Epithelial cell of esophagus (primary cell): ENCODE data around the gene HSPB7.
"Not testable (repeated sequence)": the region's sequence is repeated elsewhere in the genome, so short reads cannot be mapped to it uniquely, and the experiment has no call there.

Experiments used
- DNase-seq: peaks from one replicate; pipeline ENCODE4 v3.0.0; 2010; ENCODE audit warnings: low read depth
- H3K4me3 ChIP-seq: 2 replicates; pipeline ENCODE4 v1.5.1; 2011; ENCODE audit warnings: mild to moderate bottlenecking, low read length, control low read depth
- TF ChIP-seq, protein P1 (sequence below): IDR thresholded peaks from 2 replicates; pipeline ENCODE4 v1.5.1; 2011; ENCODE audit warnings: low read depth, mild to moderate bottlenecking, low read length, control low read depth, inconsistent platforms; ENCODE audit not compliant: insufficient read depth; ENCODE audit errors: missing control alignments

The HSPB7 gene

DNA sequence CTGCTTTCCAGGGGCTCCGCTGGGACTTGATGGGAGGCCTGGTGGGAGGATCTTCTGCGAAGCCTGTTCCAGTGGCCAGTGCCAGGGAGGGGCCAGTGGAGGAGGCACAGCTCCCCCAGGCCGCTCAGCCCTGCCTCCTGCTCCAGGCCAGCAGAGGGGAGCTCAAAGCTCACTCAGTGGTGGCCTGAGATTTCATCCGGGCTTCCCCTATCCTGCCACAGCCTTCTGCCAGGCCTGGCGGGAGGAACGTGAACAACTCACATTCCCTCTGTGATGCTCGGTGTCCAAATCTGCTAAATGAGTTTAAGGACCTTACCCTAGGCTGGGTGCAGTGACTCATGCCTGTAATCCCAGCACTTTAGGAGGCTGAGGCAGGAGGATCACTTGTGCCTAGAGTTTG is 29.0 kb upstream of the HSPB7 start:
- no peak overlapping the region for H3K4me3 ChIP-seq
- DNase-seq, result peak; percentile 24
- TF ChIP-seq, protein P1, sequence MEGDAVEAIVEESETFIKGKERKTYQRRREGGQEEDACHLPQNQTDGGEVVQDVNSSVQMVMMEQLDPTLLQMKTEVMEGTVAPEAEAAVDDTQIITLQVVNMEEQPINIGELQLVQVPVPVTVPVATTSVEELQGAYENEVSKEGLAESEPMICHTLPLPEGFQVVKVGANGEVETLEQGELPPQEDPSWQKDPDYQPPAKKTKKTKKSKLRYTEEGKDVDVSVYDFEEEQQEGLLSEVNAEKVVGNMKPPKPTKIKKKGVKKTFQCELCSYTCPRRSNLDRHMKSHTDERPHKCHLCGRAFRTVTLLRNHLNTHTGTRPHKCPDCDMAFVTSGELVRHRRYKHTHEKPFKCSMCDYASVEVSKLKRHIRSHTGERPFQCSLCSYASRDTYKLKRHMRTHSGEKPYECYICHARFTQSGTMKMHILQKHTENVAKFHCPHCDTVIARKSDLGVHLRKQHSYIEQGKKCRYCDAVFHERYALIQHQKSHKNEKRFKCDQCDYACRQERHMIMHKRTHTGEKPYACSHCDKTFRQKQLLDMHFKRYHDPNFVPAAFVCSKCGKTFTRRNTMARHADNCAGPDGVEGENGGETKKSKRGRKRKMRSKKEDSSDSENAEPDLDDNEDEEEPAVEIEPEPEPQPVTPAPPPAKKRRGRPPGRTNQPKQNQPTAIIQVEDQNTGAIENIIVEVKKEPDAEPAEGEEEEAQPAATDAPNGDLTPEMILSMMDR, result no peak

DNA sequence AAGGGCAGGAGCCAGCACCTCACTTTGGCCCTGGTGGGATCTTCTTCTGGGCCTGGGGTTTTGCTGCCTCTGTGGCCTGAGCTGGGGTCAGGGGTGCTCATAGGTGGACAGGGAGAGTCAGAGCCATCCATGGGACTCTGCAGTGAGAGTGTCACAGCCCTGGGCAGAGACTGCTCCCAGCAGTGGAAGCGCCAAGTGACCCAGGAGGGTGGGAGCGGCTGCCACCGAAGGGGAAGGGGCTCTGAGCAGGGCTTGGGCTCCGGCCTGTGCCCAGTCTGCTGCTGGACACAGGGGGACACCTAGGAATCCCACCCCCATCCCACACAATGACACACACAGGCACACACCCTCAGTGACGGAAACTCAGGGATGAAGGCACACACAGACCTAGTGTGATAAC is 26.1 kb upstream of the HSPB7 start:
- DNase-seq, result no peak
- TF ChIP-seq, protein P1, result no peak
- H3K4me3 ChIP-seq, result no peak overlapping the region

DNA sequence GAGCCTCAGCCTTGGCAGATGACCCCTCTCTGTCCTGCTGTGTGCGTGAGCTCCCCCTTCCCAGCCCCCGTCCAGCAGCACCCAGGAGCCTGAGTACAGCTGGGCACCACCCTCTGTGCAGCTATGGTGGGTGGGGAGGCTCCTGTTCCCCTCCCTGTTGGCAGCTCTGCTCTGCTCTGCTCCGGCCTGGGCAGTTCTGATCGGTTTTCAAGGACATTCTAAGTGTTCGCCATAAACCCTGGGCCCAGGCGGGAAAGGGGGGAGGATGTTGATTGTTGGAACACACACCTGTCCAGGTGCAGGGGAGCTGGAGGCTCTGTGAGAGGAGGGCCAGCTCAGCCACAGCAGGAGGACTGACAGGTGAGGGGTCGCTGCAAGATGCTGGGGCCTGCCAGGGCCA is 25.7 kb upstream of the HSPB7 start, which contains the start of gene CLCNKB:
CLCNKB (plus strand) TSS at position 262 of the 400 bp plus-strand sequence. CDS start 711 bp downstream, outside the sequence.
- TF ChIP-seq, protein P1, result no peak
- DNase-seq, result no peak
- H3K4me3 ChIP-seq, result no peak within 1 kb of the TSS

DNA sequence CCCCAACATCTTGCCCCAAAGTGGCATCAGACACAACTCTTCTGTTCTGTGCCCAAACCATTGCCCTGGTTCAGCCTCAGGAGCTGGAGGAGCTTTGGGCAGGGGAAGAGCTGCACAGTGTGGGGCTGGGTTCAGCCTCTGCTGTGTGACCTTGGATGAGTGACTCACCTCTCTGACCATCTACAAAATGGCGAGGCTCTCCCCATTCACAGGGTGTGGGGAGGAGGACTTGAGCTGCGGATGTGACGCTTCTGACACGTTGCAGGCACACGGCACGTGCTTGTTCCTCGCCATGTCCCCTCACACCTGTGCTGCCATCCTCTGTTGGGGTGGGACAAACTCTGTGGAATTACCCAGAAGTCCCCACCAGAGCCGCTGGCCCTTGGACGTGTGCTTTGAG is 24.8 kb upstream of the HSPB7 start:
- DNase-seq, H3K4me3 ChIP-seq: not testable (repeated sequence)

DNA sequence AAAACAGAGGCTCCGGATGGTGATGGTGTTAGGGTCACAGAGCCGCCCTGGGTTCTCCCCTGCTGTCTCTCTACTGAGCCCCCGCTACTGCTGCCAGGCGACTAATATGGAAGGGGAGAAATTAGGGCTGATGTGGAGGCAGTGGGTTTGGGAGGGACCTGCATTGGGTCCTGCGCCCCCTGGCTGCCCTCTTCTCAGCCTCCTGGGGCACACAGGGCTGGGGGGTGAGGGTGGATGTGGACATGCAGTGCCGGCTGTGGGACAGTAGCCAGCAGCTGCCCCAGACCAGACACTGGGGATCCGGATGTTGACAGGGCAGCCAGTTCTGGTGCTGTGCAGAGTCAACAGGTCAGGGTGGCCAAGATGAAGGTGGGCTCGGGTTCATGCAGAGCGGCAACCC is 24.3 kb upstream of the HSPB7 start:
- TF ChIP-seq, protein P1, result no peak
- no peak for DNase-seq
- no peak overlapping the region for H3K4me3 ChIP-seq

DNA sequence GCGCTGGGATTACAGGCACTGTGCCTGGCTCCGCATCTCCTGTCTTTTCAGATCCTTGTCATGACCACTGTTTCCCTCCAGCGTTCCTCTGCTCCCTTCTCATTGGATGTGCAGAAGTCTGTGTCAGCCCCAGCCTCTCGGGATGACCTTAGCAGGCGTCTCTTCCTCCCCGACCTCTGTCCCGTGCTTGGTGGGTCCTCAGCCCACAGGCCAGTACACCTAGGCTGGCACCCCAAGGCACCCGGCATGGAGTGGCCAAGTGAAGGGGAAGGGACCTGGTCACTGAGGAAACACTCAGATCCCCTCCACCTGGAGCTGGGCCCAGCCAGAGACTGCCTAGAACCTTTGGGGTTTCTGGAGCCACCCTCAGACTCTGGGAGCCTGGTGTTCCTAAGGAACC is 23.4 kb upstream of the HSPB7 start:
- TF ChIP-seq, protein P1, result no peak
- no peak overlapping the region for H3K4me3 ChIP-seq
- no peak for DNase-seq

DNA sequence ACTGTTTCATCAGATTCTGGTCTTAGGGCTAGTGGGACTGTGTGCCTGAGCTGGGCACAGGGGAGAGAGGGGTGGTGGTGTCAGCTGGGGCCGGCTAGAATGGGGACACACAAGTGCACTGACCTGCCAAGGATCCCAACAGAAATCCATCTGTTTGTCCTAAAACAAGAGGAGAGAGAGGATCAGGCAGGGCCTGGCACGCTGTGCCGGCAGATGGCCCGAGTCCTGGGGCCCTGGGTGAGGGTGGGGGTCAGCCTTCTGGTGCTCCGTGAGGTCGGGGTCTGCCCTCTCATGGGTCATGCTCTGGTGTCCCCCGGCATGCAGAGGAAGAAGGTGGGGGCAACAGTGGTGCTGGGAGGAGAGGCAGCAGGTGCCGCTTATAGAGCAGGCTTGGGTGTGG is 22.0 kb upstream of the HSPB7 start:
- DNase-seq, H3K4me3 ChIP-seq: not testable (repeated sequence)

DNA sequence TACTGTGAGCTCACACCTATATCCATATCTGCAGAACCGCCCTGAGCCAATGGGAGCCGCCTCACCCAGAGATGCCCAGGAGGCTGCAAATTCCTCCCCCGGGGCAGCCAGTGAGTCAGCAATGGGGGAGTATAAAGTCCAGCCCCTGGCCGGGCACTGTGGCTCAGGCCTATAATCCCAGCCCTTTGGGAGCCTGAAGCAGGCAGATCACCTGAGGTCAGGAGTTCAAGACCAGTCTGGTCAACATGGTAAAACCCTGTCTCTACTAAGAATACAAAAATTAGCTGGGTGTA is 20.7 kb upstream of the HSPB7 start:
- TF ChIP-seq, protein P1, result no peak
- H3K4me3 ChIP-seq, result no peak overlapping the region
- no peak for DNase-seq

DNA sequence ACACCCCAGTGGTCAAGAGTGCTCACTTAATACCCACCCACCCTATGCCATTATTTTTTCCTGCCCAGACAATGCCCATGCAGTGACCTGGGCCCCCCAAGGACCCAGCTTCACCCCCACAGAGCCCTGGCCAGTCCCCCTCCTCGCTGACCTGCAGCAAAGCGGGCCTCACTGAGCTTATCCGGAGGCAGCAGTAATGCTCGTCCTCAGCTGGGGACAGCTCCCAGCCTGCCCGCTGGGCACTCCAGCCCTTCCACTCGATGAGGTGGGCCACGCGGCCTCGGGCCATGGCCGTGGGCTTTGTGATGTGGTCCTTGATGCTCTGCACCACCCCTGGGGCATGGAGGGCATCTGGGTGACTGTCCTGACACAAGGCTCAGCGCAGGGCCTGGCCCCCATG is 18.6 kb upstream of the HSPB7 start:
- not testable (repeated sequence) for H3K4me3 ChIP-seq, DNase-seq

DNA sequence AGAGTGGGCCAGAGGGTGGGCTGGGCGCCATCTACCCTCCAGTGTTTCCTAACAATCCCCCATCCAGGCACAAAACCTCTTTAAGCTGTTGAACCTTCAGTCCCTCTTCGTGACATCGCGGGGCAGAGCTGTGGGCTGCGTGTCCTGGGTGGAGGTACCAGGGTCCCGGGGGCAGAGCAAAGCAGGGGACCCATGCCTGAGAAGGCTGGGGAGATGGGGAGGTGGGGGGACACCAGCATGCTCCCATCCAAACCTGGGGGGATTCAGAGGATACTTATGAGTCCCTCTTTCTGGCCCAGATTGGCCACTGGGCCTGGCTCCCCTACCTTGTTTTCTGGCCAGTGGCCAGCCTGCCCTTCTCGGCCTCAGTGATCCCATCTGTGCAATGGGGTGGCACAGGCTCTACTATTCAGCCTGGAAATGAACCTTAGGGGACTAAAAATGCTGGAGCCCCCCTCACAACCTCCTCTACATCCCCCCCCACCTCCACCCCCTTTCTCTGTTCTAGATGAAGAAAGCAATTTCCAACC is 15.3 kb upstream of the HSPB7 start:
- H3K4me3 ChIP-seq, DNase-seq: not testable (repeated sequence)
